ACC112 (cell line): ENCODE results near the gene NKD2.
"Not testable (repeated sequence)": the region's sequence is repeated elsewhere in the genome, so short reads cannot be mapped to it uniquely, and the experiment has no call there.

Experiments used
- H2AFZ ChIP-seq: fragments of 200-600 bp; sonication (generic); one replicate; pipeline ENCODE4 v1.6.0; 2017; ENCODE audit warnings: antibody characterized with exemption, low read length; ENCODE audit not compliant: unreplicated experiment
- H3K27ac ChIP-seq: fragments of 200-600 bp; sonication (generic); 2 replicates; pipeline ENCODE4 v1.5.1; 2014; ENCODE audit warnings: low read depth, mild to moderate bottlenecking, antibody characterized with exemption, low read length, moderate library complexity
- H3K27me3 ChIP-seq: fragments of 200-600 bp; sonication (generic); 2 replicates; pipeline ENCODE4 v1.6.1; 2014; ENCODE audit warnings: mild to moderate bottlenecking, antibody characterized with exemption, low read length, moderate library complexity, mixed read lengths; ENCODE audit not compliant: insufficient read depth
- H3K36me3 ChIP-seq: fragments of 200-600 bp; sonication (generic); 2 replicates; pipeline ENCODE4 v1.6.1; 2016; ENCODE audit warnings: mild to moderate bottlenecking, antibody characterized with exemption, low read length, moderate library complexity, mixed read lengths; ENCODE audit not compliant: insufficient read depth
- H3K4me1 ChIP-seq: fragments of 200-600 bp; sonication (generic); one replicate; pipeline ENCODE4 v1.6.1; 2016; ENCODE audit warnings: low read length, mixed read lengths; ENCODE audit not compliant: insufficient read depth, unreplicated experiment, control insufficient read depth
- H3K4me3 ChIP-seq: fragments of 200-600 bp; sonication (generic); 2 replicates; pipeline ENCODE4 v1.5.1; 2014; ENCODE audit warnings: mild to moderate bottlenecking, low read depth, low read length
- H3K79me2 ChIP-seq: fragments of 200-600 bp; sonication (generic); one replicate; pipeline ENCODE4 v1.6.0; 2016; ENCODE audit warnings: low read length; ENCODE audit not compliant: control insufficient read depth, unreplicated experiment, insufficient read depth

Gene NKD2

DNA sequence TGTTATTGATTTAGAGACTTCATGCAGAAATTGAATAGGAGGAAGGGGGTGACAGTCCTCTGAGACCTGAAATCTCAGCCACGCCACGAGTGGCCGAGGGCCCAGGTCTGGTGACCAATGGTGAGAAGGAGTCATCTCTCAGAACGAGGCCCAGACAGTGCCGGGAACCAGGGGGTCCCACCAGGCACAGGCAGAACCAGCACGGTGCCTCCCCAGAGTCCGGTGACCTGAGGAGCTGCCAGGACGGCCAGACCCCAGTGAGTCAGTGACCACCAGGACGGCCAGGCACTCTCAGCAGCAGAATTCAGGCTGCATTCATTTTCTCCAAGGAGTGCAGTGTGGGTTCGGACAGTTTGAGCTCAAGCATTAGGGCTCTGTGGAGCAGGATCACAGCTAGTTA lies 43.8 kb upstream of the NKD2 start:
- Histone ChIP-seq H3K27me3 (peaks cover 68% of the 10 kb centered on the region), H2AFZ (no peak overlapping the region)

DNA sequence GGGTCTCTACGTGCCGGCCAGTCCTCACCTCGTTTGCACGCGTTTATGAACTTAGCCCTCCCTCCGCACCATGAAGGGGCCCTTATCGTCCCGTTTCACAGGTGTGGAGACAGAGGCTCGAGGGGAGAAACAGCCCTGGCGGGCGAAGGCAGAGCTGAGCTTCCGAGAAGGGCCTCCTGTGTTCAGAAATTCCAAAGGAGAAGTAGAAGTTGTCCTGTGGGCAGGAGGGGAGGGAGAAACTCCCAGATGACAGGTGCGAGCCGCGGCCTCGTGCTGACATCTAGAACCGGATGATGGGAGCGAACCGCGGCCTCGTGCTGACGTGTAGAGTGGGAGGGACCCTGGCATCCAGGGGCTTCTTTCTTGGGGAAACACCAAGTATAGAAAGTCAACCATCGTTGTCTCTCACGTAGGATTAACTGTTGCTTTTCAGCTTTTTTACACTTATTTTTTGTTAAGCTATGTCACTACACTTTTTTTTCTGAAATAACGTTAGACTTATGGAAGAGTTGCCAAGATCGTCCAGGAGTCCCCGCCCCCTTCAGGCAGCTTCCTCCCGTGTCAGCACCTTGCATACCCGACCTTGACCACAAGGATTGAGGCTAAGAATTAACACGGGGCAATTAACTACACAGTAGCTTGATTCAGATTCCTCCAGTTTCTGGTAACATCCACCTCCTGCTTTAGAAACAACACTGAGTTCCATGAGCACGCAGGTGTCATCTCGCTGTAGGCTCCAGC lies 42.8 kb upstream of the NKD2 start:
- no peak overlapping the region for H3K27ac ChIP-seq
- H3K79me2 ChIP-seq: no peaks in the 10 kb centered on the region
- no peak overlapping the region for H2AFZ ChIP-seq
- peaks cover 6% of the 10 kb centered on the region for H3K4me1 ChIP-seq
- peaks cover 78% of the 10 kb centered on the region for H3K27me3 ChIP-seq
- H3K4me3 ChIP-seq: no peak overlapping the region
- no peaks in the 10 kb centered on the region for H3K36me3 ChIP-seq

More for the DNA sequence above, 43.8 kb upstream of the NKD2 start:
- no peak overlapping the region for H3K27ac ChIP-seq
- H3K4me1 ChIP-seq: peaks cover 6% of the 10 kb centered on the region
- no peaks in the 10 kb centered on the region for H3K36me3 ChIP-seq
- no peaks in the 10 kb centered on the region for H3K79me2 ChIP-seq
- H3K4me3 ChIP-seq: no peak overlapping the region

DNA sequence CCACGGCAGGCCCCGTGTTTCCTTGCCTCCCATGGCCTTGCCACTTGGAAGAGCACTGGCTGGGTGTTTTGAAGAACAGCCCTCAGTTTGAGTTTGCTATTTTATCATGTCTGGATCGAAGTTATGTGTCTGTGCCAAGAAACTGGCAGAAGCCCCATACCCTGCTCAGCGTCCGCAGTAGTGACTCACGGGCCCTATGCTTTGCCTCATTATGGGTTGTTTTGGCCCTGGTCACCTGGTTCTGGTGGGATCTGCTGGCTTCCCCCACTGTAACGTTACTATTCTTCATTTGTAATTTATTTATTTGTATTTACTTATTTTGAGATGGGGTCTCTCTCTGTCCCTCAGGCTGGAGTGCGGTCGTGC lies 42.3 kb upstream of the NKD2 start:
- H2AFZ ChIP-seq: no peak overlapping the region
- H3K4me1 ChIP-seq: peaks cover 6% of the 10 kb centered on the region
- H3K36me3 ChIP-seq: no peaks in the 10 kb centered on the region
- H3K4me3 ChIP-seq: no peak overlapping the region
- H3K27me3 ChIP-seq: peaks cover 83% of the 10 kb centered on the region
- no peaks in the 10 kb centered on the region for H3K79me2 ChIP-seq
- no peak overlapping the region for H3K27ac ChIP-seq

DNA sequence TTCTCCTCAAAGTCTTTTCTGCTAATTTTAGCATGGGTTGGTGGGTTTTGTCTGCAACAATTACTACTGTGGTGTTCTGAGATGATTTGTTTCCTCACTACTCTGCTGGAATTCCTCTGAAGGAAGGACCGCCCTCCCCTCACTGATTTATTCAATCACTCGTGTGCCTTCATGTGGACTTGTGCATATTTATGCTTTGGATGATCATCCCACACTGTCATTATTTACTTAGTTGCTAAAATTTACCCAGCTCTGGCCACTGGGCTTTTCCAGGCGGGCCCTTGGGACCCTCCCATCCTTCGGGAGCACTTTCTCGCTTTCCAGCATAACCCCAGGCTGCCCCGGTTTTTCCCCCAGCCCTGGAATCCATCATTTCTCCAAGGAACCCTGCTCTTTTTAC lies 41.7 kb upstream of the NKD2 start:
- Histone ChIP-seq H3K27ac (no peak overlapping the region), H3K36me3 (no peaks in the 10 kb centered on the region), H3K27me3 (peaks cover 89% of the 10 kb centered on the region), H3K4me3 (no peak overlapping the region), H3K4me1 (peaks cover 6% of the 10 kb centered on the region), H3K79me2 (no peaks in the 10 kb centered on the region), H2AFZ (no peak overlapping the region)

DNA sequence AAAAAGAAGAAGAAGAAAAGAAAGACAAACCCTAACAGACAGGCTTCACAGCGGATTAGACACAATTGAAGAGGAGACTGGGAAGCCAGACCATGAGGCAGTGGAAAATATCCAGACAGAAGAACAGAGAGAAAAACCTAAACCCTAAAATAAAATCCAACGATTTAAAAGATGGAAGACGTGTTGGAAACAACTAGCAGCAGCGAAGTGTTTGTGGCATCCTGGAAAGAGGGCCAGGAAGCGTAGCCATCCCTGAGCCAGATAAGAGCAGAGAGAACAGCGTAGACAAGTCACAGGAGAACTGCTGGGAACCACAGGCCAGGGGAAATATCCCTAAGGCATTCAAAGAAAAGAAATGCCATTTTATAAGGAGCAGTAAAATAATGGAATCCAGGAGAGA lies 39.7 kb upstream of the NKD2 start:
- Histone ChIP-seq H2AFZ (no peak overlapping the region), H3K27me3 (peaks cover 90% of the 10 kb centered on the region), H3K79me2 (no peaks in the 10 kb centered on the region), H3K4me1 (peaks cover 4% of the 10 kb centered on the region), H3K27ac (no peak overlapping the region), H3K36me3 (no peaks in the 10 kb centered on the region), H3K4me3 (no peak overlapping the region)

DNA sequence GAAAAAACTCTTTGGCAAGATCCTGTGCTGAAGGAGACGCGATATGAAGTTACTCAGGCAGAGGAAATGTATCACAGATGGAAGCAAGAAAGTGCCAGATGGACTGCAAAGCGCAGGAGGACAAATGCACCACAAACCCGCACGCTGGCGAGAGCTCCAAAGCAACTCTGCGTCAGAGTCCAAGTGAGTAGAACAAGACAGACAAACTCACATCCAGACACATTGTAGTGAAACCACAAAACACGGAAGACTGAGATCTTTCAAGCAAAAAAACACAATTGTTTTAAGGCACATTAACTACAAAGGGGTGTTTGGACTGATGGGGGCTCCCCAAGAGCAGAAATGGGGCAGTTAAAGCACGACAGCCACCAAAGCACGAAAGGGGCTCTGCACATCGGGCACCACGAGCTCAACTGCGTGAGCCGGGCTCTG lies 39.2 kb upstream of the NKD2 start:
- H3K79me2 ChIP-seq: no peaks in the 10 kb centered on the region
- peaks cover 88% of the 10 kb centered on the region for H3K27me3 ChIP-seq
- no peak overlapping the region for H3K4me3 ChIP-seq
- H3K4me1 ChIP-seq: no peaks in the 10 kb centered on the region
- no peak overlapping the region for H3K27ac ChIP-seq
- H3K36me3 ChIP-seq: no peaks in the 10 kb centered on the region
- H2AFZ ChIP-seq: no peak overlapping the region

DNA sequence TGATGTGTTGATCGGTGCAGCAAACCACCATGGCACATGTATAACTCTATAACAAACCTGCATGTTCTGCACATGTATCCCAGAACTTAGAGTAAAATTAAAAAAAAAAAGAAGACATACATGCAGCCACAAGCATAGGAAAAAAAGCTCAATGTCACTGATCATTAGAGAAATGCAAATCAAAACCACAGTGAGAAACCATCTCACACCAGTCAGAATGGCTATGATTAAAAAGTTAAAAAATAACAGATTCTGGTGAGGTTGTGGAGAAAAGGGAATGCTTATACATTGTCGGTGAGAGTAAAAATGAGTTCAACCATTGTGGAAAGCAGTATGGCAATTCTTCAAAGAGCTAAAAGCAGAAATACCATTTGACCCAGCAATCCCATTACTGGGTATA lies 36.0 kb upstream of the NKD2 start:
- not testable (repeated sequence) for H3K79me2 ChIP-seq, H2AFZ ChIP-seq, H3K4me1 ChIP-seq, H3K36me3 ChIP-seq, H3K27ac ChIP-seq, H3K4me3 ChIP-seq
- peaks cover 65% of the 10 kb centered on the region for H3K27me3 ChIP-seq

DNA sequence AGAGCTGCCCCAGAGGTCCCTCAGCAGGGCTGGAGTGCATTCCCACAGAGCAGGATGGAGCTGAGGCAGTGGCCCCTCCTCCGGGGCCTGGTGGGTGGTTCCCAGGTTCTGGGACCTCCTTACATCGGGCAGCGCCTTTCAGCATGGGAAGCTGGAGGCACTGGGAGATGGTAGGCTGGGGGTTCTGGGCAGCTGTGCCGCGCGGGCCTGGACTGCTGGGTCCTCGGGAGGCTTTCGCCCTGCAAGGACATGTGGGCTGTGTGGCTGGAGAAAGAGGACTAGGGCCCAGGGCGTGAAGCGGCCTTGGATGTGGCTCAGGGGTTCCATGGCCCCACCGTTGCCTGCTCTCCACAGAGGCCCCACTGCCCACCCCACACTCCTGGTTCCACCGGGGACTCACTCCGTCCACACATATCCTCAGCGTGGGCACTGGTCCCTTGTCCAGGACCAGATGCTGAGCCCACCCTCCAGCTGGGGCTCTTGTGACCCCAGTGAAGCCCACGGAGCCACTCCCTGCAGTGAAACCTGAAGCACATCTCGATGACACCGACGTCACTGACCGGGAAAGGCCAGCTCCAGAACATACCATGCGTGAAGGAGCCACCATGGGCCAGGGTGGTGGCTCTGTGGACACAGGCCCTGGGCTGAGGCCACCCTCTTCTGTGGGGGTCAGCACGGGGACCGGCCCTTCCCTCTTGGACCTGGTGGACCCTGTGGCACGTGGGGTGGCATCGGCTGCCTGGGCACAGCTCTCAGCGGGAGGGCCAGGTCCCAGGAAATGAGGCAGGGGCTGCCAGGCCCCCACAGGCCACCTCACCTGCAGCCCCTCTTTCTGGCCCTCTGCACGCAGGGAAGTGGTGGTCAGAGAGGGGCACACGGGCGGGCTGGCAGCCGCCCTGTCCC lies 31.5 kb upstream of the NKD2 start:
- H3K27ac ChIP-seq: no peak overlapping the region
- H3K4me1 ChIP-seq: no peaks in the 10 kb centered on the region
- H3K79me2 ChIP-seq: no peaks in the 10 kb centered on the region
- H3K36me3 ChIP-seq: no peaks in the 10 kb centered on the region
- no peak overlapping the region for H2AFZ ChIP-seq
- H3K4me3 ChIP-seq: no peak overlapping the region
- H3K27me3 ChIP-seq: peaks cover 34% of the 10 kb centered on the region

DNA sequence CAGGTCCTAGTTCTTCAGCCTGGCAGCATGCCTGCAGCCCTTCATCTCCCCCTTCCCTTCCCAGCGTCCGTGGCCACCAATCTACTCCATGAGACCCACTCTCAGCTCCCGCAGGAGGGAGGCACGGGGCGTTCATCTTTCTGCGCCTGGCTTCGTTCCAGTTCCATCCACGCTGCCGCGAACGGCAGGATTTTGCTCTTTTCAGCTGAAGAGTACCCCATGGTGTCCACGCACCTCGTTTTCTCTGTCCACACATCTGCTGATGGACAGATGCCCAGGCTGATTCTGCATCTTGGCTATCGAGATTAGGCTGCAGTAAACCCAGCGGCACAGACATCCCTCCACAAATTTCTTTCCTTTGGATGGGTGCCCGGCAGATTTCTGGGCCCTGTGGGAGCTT lies 30.5 kb upstream of the NKD2 start:
- Histone ChIP-seq H3K4me3 (no peak overlapping the region), H3K27me3 (peaks cover 28% of the 10 kb centered on the region), H2AFZ (no peak overlapping the region), H3K79me2 (no peaks in the 10 kb centered on the region), H3K4me1 (no peaks in the 10 kb centered on the region), H3K27ac (no peak overlapping the region), H3K36me3 (no peaks in the 10 kb centered on the region)

DNA sequence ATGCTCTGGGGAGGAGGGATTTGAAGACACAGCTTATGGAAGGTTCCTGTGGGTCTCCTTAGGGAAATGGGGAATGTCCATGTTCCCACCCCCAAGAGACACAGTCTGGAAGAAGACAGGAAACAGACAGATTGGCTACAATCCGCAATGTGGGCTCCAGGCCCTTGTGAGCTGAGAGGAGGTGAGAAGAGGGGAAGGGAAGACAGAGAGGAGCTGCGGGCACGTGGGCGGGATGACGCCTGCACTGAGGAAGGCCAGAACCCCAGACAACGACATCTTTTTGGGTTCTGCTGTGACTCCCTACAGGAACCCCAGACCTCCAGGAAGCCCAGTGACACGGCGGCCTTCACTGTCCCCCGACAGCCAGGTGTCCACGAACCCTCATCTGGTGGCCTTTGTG lies 29.9 kb upstream of the NKD2 start:
- peaks cover 26% of the 10 kb centered on the region for H3K27me3 ChIP-seq
- H3K4me1 ChIP-seq: no peaks in the 10 kb centered on the region
- no peak overlapping the region for H3K4me3 ChIP-seq
- no peaks in the 10 kb centered on the region for H3K79me2 ChIP-seq
- H3K36me3 ChIP-seq: no peaks in the 10 kb centered on the region
- no peak overlapping the region for H3K27ac ChIP-seq
- no peak overlapping the region for H2AFZ ChIP-seq
